Neural cell (in vitro differentiated cells): ENCODE measurements around the gene RDH11. TPM values are rescaled to one million over a fixed set of nuclear protein-coding genes. Genes with fewer than 3 reads are reported as not detected.

Source experiments
- H2AFZ ChIP-seq: fragments of 200-600, 300-800 bp; sonication (generic), shearing (Covaris generic); 2 replicates; pipeline ENCODE4 v1.6.0; 2014; ENCODE audit warnings: low read depth, mild to moderate bottlenecking, antibody characterized with exemption, low read length, moderate library complexity
- H3F3A ChIP-seq: fragments of 200-600 bp; shearing (Covaris generic); 2 replicates; pipeline ENCODE4 v1.6.1; 2016; ENCODE audit warnings: mild to moderate bottlenecking, moderate library complexity, mixed read lengths, antibody characterized with exemption, low read length; ENCODE audit not compliant: insufficient read depth, poor library complexity, severe bottlenecking
- H3K27ac ChIP-seq: fragments of 200-600, 300-800 bp; sonication (generic), shearing (Covaris generic); 2 replicates; pipeline ENCODE4 v1.5.1; 2014; ENCODE audit warnings: mild to moderate bottlenecking, low read length, moderate library complexity
- H3K27me3 ChIP-seq: fragments of 300-800, 200-600 bp; sonication (generic), shearing (Covaris generic); 2 replicates; pipeline ENCODE4 v1.6.0; 2014; ENCODE audit warnings: mild to moderate bottlenecking, low read depth, low read length, moderate library complexity; ENCODE audit not compliant: insufficient read depth
- H3K36me3 ChIP-seq: fragments of 300-800, 200-600 bp; sonication (generic), shearing (Covaris generic); 2 replicates; pipeline ENCODE4 v1.5.1; 2014; ENCODE audit warnings: mild to moderate bottlenecking, antibody characterized with exemption, low read length, moderate library complexity; ENCODE audit not compliant: insufficient read depth
- H3K4me2 ChIP-seq: fragments of 300-800, 200-600 bp; sonication (generic), shearing (Covaris generic); 2 replicates; pipeline ENCODE4 v1.6.0; 2014; ENCODE audit warnings: mild to moderate bottlenecking, low read length
- H3K4me3 ChIP-seq: fragments of 300-800, 200-600 bp; sonication (generic), shearing (Covaris generic); 2 replicates; pipeline ENCODE4 v1.5.1; 2014; ENCODE audit warnings: mild to moderate bottlenecking, low read length, moderate library complexity
- H3K79me2 ChIP-seq: fragments of 200-600 bp; shearing (Covaris generic); replicated peaks from 2 replicates; pipeline ENCODE4 v1.6.0; 2014; ENCODE audit warnings: mild to moderate bottlenecking, low read length, moderate library complexity; ENCODE audit not compliant: insufficient read depth
- H3K9ac ChIP-seq: fragments of 300-800, 200-600 bp; sonication (generic), shearing (Covaris generic); 2 replicates; pipeline ENCODE4 v1.6.1; 2016; ENCODE audit warnings: mild to moderate bottlenecking, low read length, mixed read lengths
- H3K9me2 ChIP-seq: fragments of 200-600 bp; shearing (Covaris generic); 2 replicates; pipeline ENCODE4 v1.6.1; 2016; ENCODE audit warnings: mild to moderate bottlenecking, low read length, mixed read lengths; ENCODE audit not compliant: insufficient read depth
- H3K9me3 ChIP-seq: fragments of 200-600, 300-800 bp; sonication (generic), shearing (Covaris generic); 2 replicates; pipeline ENCODE4 v1.6.1; 2016; ENCODE audit warnings: mild to moderate bottlenecking, mixed run types, low read length, moderate library complexity, mixed read lengths
- H4K20me1 ChIP-seq: fragments of 200-600 bp; shearing (Covaris generic); 2 replicates; pipeline ENCODE4 v1.6.1; 2016; ENCODE audit warnings: mild to moderate bottlenecking, mixed run types; ENCODE audit not compliant: insufficient read depth
- EP300 ChIP-seq: fragments of 450-650 bp; conservative IDR thresholded peaks from 2 replicates; pipeline ENCODE4 v1.6.1; 2014; ENCODE audit warnings: antibody characterized with exemption, mild to moderate bottlenecking, moderate library complexity; ENCODE audit not compliant: poor library complexity, severe bottlenecking
- EZH2 ChIP-seq: fragments of 200-600, 300-800 bp; shearing (Covaris generic), sonication (generic); IDR thresholded peaks from 2 replicates; pipeline ENCODE4 v1.6.1; 2014; ENCODE audit warnings: antibody characterized with exemption, low read length, borderline replicate concordance, mild to moderate bottlenecking; ENCODE audit not compliant: insufficient read depth, poor library complexity, severe bottlenecking
- MXI1 ChIP-seq: fragments of 450-650 bp; conservative IDR thresholded peaks from 2 replicates; pipeline ENCODE4 v1.6.1; 2014; ENCODE audit warnings: antibody characterized with exemption, mild to moderate bottlenecking; ENCODE audit not compliant: poor library complexity, severe bottlenecking
- POLR2AphosphoS5 ChIP-seq: IDR thresholded peaks from 2 replicates; pipeline ENCODE4 v1.6.1; 2012
- RAD21 ChIP-seq: fragments of 450-650 bp; conservative IDR thresholded peaks from 2 replicates; pipeline ENCODE4 v1.6.1; 2014; ENCODE audit warnings: antibody characterized with exemption, mild to moderate bottlenecking, moderate library complexity
- SMC3 ChIP-seq: fragments of 450-650 bp; conservative IDR thresholded peaks from 2 replicates; pipeline ENCODE4 v1.6.1; 2014; ENCODE audit warnings: antibody characterized with exemption, mild to moderate bottlenecking, moderate library complexity; ENCODE audit not compliant: poor library complexity
- TAF1 ChIP-seq: IDR thresholded peaks from 2 replicates; pipeline ENCODE4 v1.6.1; 2012; ENCODE audit warnings: low read depth
- polyA plus RNA-seq: library from polyadenylated mRNA; depleted of rRNA; stranded (reverse); fragments of >200 nt; gene quantifications from 2 replicates; pipeline ENCODE4 v1.2.3, GENCODE V29; 2014
- TF ChIP-seq, protein P1 (sequence below): fragments of 450-650 bp; IDR thresholded peaks from 2 replicates; pipeline ENCODE4 v1.5.1; 2014; ENCODE audit warnings: antibody characterized with exemption, mild to moderate bottlenecking, moderate library complexity; ENCODE audit not compliant: poor library complexity, severe bottlenecking
- TF ChIP-seq, protein P2 (sequence below): IDR thresholded peaks from 2 replicates; pipeline ENCODE4 v1.6.1; 2012; ENCODE audit warnings: borderline replicate concordance

RDH11 gene
- polyA plus RNA-seq, 1 donor from 2014 or later, result 190 TPM

DNA sequence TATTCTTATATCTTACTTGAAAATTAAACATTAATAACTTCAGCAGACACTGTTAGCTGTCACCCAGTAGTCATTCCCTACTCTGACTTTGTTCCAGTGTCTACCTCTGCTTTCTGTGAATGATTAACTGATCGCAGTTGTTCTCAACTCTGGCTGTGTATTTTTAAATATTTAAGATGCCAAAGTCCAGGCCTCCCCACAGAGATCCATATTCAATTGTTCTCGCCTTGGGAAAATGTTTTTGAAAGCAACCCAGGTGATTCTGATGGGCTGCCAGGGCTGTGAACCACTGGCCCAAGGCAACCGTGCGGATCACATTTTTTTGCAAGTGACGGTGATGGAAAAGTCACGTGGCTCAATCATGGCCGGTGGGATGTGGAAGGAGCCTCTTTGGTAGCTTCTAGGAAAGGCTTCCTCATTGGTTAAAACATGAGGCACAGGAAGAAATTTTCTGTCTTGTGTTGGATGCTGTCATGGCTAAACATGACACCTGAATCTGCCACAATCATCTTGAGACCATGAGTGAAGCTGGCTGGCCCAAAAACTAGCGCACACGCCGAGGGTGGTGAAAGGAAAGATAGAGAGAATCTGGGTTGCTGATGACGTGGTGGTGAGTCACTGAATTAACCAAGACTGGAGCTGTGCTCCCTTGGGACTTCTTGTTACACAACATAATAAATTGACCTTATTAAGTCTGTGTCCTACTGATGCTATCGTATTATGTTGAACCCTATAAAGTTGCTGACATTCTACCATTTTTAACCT lies 43.4 kb upstream of the RDH11 start:
- H3K9me3 ChIP-seq, result no peaks in the 10 kb centered on the region
- H3K4me2 ChIP-seq, result no peak overlapping the region
- no peaks in the 10 kb centered on the region for H3F3A ChIP-seq
- H3K36me3 ChIP-seq, result no peaks in the 10 kb centered on the region
- TF ChIP-seq, protein P1, sequence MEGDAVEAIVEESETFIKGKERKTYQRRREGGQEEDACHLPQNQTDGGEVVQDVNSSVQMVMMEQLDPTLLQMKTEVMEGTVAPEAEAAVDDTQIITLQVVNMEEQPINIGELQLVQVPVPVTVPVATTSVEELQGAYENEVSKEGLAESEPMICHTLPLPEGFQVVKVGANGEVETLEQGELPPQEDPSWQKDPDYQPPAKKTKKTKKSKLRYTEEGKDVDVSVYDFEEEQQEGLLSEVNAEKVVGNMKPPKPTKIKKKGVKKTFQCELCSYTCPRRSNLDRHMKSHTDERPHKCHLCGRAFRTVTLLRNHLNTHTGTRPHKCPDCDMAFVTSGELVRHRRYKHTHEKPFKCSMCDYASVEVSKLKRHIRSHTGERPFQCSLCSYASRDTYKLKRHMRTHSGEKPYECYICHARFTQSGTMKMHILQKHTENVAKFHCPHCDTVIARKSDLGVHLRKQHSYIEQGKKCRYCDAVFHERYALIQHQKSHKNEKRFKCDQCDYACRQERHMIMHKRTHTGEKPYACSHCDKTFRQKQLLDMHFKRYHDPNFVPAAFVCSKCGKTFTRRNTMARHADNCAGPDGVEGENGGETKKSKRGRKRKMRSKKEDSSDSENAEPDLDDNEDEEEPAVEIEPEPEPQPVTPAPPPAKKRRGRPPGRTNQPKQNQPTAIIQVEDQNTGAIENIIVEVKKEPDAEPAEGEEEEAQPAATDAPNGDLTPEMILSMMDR, result no peak
- no peak for TF ChIP-seq EZH2
- no peak for TF ChIP-seq MXI1
- TF ChIP-seq EP300, result no peak
- TF ChIP-seq RAD21, result no peak
- TF ChIP-seq SMC3, result no peak
- TF ChIP-seq TAF1, result no peak
- TF ChIP-seq, protein P2, sequence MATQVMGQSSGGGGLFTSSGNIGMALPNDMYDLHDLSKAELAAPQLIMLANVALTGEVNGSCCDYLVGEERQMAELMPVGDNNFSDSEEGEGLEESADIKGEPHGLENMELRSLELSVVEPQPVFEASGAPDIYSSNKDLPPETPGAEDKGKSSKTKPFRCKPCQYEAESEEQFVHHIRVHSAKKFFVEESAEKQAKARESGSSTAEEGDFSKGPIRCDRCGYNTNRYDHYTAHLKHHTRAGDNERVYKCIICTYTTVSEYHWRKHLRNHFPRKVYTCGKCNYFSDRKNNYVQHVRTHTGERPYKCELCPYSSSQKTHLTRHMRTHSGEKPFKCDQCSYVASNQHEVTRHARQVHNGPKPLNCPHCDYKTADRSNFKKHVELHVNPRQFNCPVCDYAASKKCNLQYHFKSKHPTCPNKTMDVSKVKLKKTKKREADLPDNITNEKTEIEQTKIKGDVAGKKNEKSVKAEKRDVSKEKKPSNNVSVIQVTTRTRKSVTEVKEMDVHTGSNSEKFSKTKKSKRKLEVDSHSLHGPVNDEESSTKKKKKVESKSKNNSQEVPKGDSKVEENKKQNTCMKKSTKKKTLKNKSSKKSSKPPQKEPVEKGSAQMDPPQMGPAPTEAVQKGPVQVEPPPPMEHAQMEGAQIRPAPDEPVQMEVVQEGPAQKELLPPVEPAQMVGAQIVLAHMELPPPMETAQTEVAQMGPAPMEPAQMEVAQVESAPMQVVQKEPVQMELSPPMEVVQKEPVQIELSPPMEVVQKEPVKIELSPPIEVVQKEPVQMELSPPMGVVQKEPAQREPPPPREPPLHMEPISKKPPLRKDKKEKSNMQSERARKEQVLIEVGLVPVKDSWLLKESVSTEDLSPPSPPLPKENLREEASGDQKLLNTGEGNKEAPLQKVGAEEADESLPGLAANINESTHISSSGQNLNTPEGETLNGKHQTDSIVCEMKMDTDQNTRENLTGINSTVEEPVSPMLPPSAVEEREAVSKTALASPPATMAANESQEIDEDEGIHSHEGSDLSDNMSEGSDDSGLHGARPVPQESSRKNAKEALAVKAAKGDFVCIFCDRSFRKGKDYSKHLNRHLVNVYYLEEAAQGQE, result no peak
- TF ChIP-seq POLR2AphosphoS5, result no peak
- no peaks in the 10 kb centered on the region for H3K27me3 ChIP-seq
- no peak overlapping the region for H3K4me3 ChIP-seq
- H3K79me2 ChIP-seq, result no peaks in the 10 kb centered on the region
- no peak overlapping the region for H2AFZ ChIP-seq
- no peak overlapping the region for H3K9ac ChIP-seq
- no peaks in the 10 kb centered on the region for H4K20me1 ChIP-seq
- no peak overlapping the region for H3K27ac ChIP-seq
- H3K9me2 ChIP-seq, result no peaks in the 10 kb centered on the region

DNA sequence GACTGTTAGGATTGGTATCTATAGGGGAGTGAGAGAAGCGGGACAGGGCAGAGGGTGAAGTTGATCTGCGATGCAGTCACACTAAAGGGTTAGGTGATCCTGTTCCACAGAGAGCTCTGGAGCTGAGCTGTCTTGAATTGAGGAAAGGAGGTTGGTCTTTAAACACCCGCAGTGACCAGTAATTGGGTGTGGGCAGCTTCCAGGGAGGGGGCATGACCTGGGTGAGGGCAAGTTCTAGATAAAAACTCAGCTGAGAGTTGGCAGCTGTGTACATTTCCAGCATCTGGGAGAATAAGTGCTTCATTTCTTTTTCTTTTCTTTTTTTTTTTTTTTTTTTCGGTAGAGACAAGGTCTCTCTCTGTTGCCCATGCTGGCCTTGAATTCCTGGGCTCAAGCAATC lies 41.2 kb upstream of the RDH11 start:
- H3K36me3 ChIP-seq, result no peaks in the 10 kb centered on the region

More for the DNA sequence above, 41.2 kb upstream of the RDH11 start:
- Histone ChIP-seq H3K9me3 (no peaks in the 10 kb centered on the region), H3K79me2 (no peaks in the 10 kb centered on the region), H3K4me2 (no peak overlapping the region), H3F3A (no peaks in the 10 kb centered on the region), H2AFZ (no peak overlapping the region), H3K27ac (no peak overlapping the region), H3K9ac (no peak overlapping the region), H4K20me1 (no peaks in the 10 kb centered on the region), H3K9me2 (no peaks in the 10 kb centered on the region), H3K27me3 (no peaks in the 10 kb centered on the region), H3K4me3 (no peak overlapping the region)
- TF ChIP-seq POLR2AphosphoS5 (no peak), TAF1 (no peak), EP300 (no peak), RAD21 (no peak), SMC3 (no peak), MXI1 (no peak), EZH2 (no peak)
- TF ChIP-seq, protein P2, result no peak
- TF ChIP-seq, protein P1, result no peak
